IMR-90 (cell line): Measurements from ENCODE around the gene ULK1. TPM values are rescaled to one million over a fixed set of nuclear protein-coding genes. Genes with fewer than 3 reads are reported as not detected.

Experiments used
- ATAC-seq: fragments of 200-7000 bp; cut with Tn5 transposase; 2 replicates; pipeline ENCODE4 v1.9.1; 2020; ENCODE audit warnings: low read depth, mild to moderate bottlenecking, moderate library complexity
- BruUV-seq: library from RNA; stranded (reverse); fragments of 400-500 nt; replicated peaks from 2 replicates; lab custom pipeline; 2021; lab: Mats Ljungman, UMichigan
- CTCF ChIA-PET: fragments of 300-600 bp; formaldehyde crosslinking; extraction: SDS; loops from one replicate; lab custom pipeline; 2021; ENCODE audit warnings: antibody characterized with exemption; lab: Yijun Ruan, JAX
- POLR2A ChIA-PET: fragments of 300-600 bp; sonication (Branson Sonifier 250); formaldehyde crosslinking; loops from one replicate; lab custom pipeline; 2022; ENCODE audit warnings: antibody characterized with exemption; ENCODE audit not compliant: unreplicated experiment; lab: Charles Lee
- DNase-seq: peaks from one replicate; pipeline ENCODE4 v3.0.0; 2013
- H2AFZ ChIP-seq: replicated peaks from 2 replicates; pipeline ENCODE3; 2013; ENCODE audit warnings: low read length, mild to moderate bottlenecking; ENCODE audit not compliant: poor library complexity
- H2AK5ac ChIP-seq: 2 replicates; pipeline ENCODE4 v1.6.1; 2013; ENCODE audit warnings: low read depth, low read length, inconsistent platforms
- H2AK9ac ChIP-seq: replicated peaks from 2 replicates; pipeline ENCODE3; 2013; ENCODE audit warnings: mild to moderate bottlenecking, low read depth, low read length, moderate library complexity; ENCODE audit not compliant: poor library complexity
- H2BK120ac ChIP-seq: 2 replicates; pipeline ENCODE4 v1.6.1; 2013; ENCODE audit warnings: low read depth, low read length, inconsistent platforms
- H2BK15ac ChIP-seq: 3 replicates; pipeline ENCODE4 v1.6.1; 2013; ENCODE audit warnings: low read depth, low read length, inconsistent platforms
- H2BK20ac ChIP-seq: 2 replicates; pipeline ENCODE4 v1.6.1; 2013; ENCODE audit warnings: low read depth, mild to moderate bottlenecking, inconsistent platforms, low read length, moderate library complexity
- H2BK5ac ChIP-seq: 2 replicates; pipeline ENCODE4 v1.6.1; 2013; ENCODE audit warnings: mild to moderate bottlenecking, low read depth, low read length, inconsistent platforms; ENCODE audit not compliant: poor library complexity, severe bottlenecking
- H3K14ac ChIP-seq: replicated peaks from 2 replicates; pipeline ENCODE4 v1.6.1; 2013; ENCODE audit warnings: low read depth, low read length, inconsistent platforms
- H3K18ac ChIP-seq: 2 replicates; pipeline ENCODE4 v1.6.1; 2013; ENCODE audit warnings: low read depth, low read length, control low read depth
- H3K23ac ChIP-seq: 2 replicates; pipeline ENCODE4 v1.6.1; 2013; ENCODE audit warnings: low read depth, low read length, inconsistent platforms
- H3K27ac ChIP-seq: 2 replicates; pipeline ENCODE4 v1.5.1; 2013; ENCODE audit warnings: mild to moderate bottlenecking, control low read depth, low read length; ENCODE audit not compliant: insufficient read depth
- H3K27me3 ChIP-seq: 2 replicates; pipeline ENCODE4 v1.6.1; 2013; ENCODE audit warnings: low read length; ENCODE audit not compliant: control insufficient read depth, insufficient read depth
- H3K36me3 ChIP-seq: 2 replicates; pipeline ENCODE4 v1.6.1; 2013; ENCODE audit warnings: low read length, mixed read lengths; ENCODE audit not compliant: control insufficient read depth, insufficient read depth
- H3K4ac ChIP-seq: 2 replicates; pipeline ENCODE4 v1.6.1; 2013; ENCODE audit warnings: low read depth, low read length, inconsistent platforms
- H3K4me1 ChIP-seq: 2 replicates; pipeline ENCODE4 v1.6.1; 2013; ENCODE audit warnings: low read length, mixed read lengths; ENCODE audit not compliant: control insufficient read depth, insufficient read depth
- H3K4me2 ChIP-seq: 2 replicates; pipeline ENCODE4 v1.6.1; 2013; ENCODE audit warnings: low read depth, mild to moderate bottlenecking, control low read depth, low read length, moderate library complexity
- H3K4me3 ChIP-seq: 2 replicates; pipeline ENCODE4 v1.5.1; 2013; ENCODE audit warnings: low read depth, mild to moderate bottlenecking, control low read depth, low read length, moderate library complexity; ENCODE audit not compliant: insufficient read depth
- H3K56ac ChIP-seq: 2 replicates; pipeline ENCODE4 v1.6.1; 2013; ENCODE audit warnings: low read length, inconsistent platforms; ENCODE audit not compliant: insufficient read depth; ENCODE audit errors: extremely low read depth
- H3K79me1 ChIP-seq, 2 experiments: 2 replicates each; pipeline ENCODE4 v1.6.1; 2013; ENCODE audit warnings: low read length in 2 of 2, inconsistent platforms in 1 of 2, low read depth in 1 of 2
- H3K9ac ChIP-seq: 2 replicates; pipeline ENCODE4 v1.6.1; 2013; ENCODE audit warnings: low read depth, low read length, control low read depth
- H3K9me1 ChIP-seq: 2 replicates; pipeline ENCODE4 v1.6.1; 2013; ENCODE audit warnings: low read length, inconsistent platforms; ENCODE audit not compliant: insufficient read depth
- H3K9me3 ChIP-seq: 2 replicates; pipeline ENCODE4 v1.6.1; 2013; ENCODE audit warnings: low read length; ENCODE audit not compliant: control insufficient read depth, insufficient read depth
- H4K20me1 ChIP-seq: 2 replicates; pipeline ENCODE4 v1.6.1; 2013; ENCODE audit warnings: low read length, inconsistent platforms; ENCODE audit not compliant: insufficient read depth
- H4K5ac ChIP-seq: 2 replicates; pipeline ENCODE4 v1.6.1; 2013; ENCODE audit warnings: mild to moderate bottlenecking, low read depth, low read length, control low read depth
- H4K8ac ChIP-seq, 2 experiments: 2 replicates each; pipeline ENCODE4 v1.6.1; 2013; ENCODE audit warnings: low read depth in 2 of 2, low read length in 2 of 2, control low read depth in 1 of 2, inconsistent platforms in 1 of 2
- H4K91ac ChIP-seq: 2 replicates; pipeline ENCODE4 v1.6.1; 2013; ENCODE audit warnings: low read depth, low read length, inconsistent platforms; ENCODE audit not compliant: insufficient read depth
- BHLHE40 ChIP-seq: fragments of 150-350 bp; IDR thresholded peaks from 2 replicates; pipeline ENCODE4 v1.6.1; 2016; ENCODE audit warnings: mild to moderate bottlenecking, low read depth, low read length
- CEBPB ChIP-seq: IDR thresholded peaks from 2 replicates; pipeline ENCODE4 v1.6.1; 2012; ENCODE audit warnings: low read depth, low read length, improper control_type of control experiment
- FOS ChIP-seq: fragments of 150-350 bp; IDR thresholded peaks from 2 replicates; pipeline ENCODE4 v1.6.1; 2016; ENCODE audit warnings: low read depth, low read length
- MAFK ChIP-seq: IDR thresholded peaks from 2 replicates; pipeline ENCODE4 v1.6.1; 2012; ENCODE audit warnings: low read depth, low read length, improper control_type of control experiment
- MAZ ChIP-seq: IDR thresholded peaks from 2 replicates; pipeline ENCODE4 v1.6.1; 2012; ENCODE audit warnings: low read depth, mild to moderate bottlenecking, low read length, improper control_type of control experiment, moderate library complexity, borderline replicate concordance
- MXI1 ChIP-seq: IDR thresholded peaks from 2 replicates; pipeline ENCODE4 v1.6.1; 2012; ENCODE audit warnings: low read depth, mild to moderate bottlenecking, low read length, moderate library complexity, borderline replicate concordance
- POLR2A ChIP-seq: IDR thresholded peaks from 2 replicates; pipeline ENCODE4 v1.6.1; 2012; ENCODE audit warnings: mild to moderate bottlenecking, low read depth, low read length
- RAD21 ChIP-seq: IDR thresholded peaks from 2 replicates; pipeline ENCODE4 v1.6.1; 2012; ENCODE audit warnings: low read length, improper control_type of control experiment
- RCOR1 ChIP-seq: IDR thresholded peaks from 2 replicates; pipeline ENCODE4 v1.6.1; 2012; ENCODE audit warnings: mild to moderate bottlenecking, low read length, improper control_type of control experiment; ENCODE audit not compliant: insufficient replicate concordance
- RFX5 ChIP-seq: IDR thresholded peaks from 2 replicates; pipeline ENCODE4 v1.8.0; 2012; ENCODE audit warnings: low read depth, mild to moderate bottlenecking, low read length, moderate library complexity
- SMC3 ChIP-seq: fragments of 150-350 bp; IDR thresholded peaks from 2 replicates; pipeline ENCODE4 v1.6.1; 2016; ENCODE audit warnings: low read depth, mild to moderate bottlenecking, antibody characterized with exemption, low read length, moderate library complexity
- WGBS, 2 experiments: methylation state at CpG; one replicate each; pipeline versions ENCODE4 v1.1.5 to v1.1.7; 2013; ENCODE audit warnings: missing lambda C conversion rate in 2 of 2; ENCODE audit not compliant: insufficient read length in 1 of 2; ENCODE audit errors: extremely low coverage in 2 of 2; 5-methylcytosine and 5-hydroxymethylcytosine counted together
- dilution Hi-C: fragments of 300-500 bp; cut with HindIII; formaldehyde crosslinking; loops from one replicate; pipeline ENCODE4 v1.14.3; 2018; ENCODE audit warnings: low sequenced_read_pairs; ENCODE audit not compliant: unreplicated experiment
- in situ Hi-C: fragments of 300-500 bp; cut with MboI; formaldehyde crosslinking; loops from 3 replicates; pipeline ENCODE4 v1.14.3; 2019; ENCODE audit warnings: low sequenced_read_pairs, inconsistent platforms, mixed read lengths
- intact Hi-C: fragments of 100-400 bp; cut with micrococcal nuclease; formaldehyde crosslinking; loops from 2 replicates; pipeline ENCODE4 v1.10.0; 2022
- polyA plus RNA-seq, 3 experiments: library from polyadenylated mRNA; depleted of rRNA; stranded (reverse); fragments of >200 nt; gene quantifications; 2 replicates each; pipeline ENCODE4 v1.2.3, GENCODE V29; 2012; ENCODE audit warnings: low replicate concordance in 1 of 3
- total RNA-seq: library from RNA; depleted of rRNA; stranded (reverse); fragments of >200 nt; gene quantifications from 2 replicates; pipeline ENCODE4 v1.2.3, GENCODE V29; 2012

Gene ULK1
- total and polyA plus RNA-seq, 2 of the 4 experiments (the other 2 are of a cell fraction), result 1.8 to 19.2 TPM

DNA sequence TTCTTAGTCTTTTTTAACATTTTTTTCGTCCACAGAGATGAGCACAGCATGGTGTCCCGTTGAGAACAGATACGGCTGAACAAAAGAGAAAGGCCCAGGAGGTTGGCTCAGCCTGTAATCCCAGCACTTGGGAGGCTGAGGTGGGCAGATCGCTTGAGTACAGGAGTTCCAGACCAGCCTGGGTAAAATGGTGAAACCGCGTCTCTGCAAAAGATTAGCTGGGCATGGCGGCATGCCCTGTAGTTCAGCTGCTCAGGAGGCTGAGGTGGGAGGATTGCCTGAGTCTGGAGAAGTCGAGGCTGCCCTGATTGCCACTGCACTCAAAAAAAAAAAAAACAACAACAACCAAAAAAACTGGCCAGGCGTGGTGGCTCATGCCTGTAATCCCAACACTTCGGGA is 49.5 kb downstream of the ULK1 start:
- BruUV-seq, result no TSS peak
- Histone ChIP-seq H2AFZ (no peak overlapping the region), H3K23ac (no peak overlapping the region), H2BK5ac (no peak overlapping the region), H3K27me3 (no peaks in the 10 kb centered on the region), H3K9ac (no peak overlapping the region), H3K79me1 (peaks cover 0 to 7% of the 10 kb centered on the region in 2 experiments; a peak in 1 of 4 replicates), H3K14ac (no peak overlapping the region), H4K91ac (no peak overlapping the region), H4K8ac (no peak overlapping the region), H3K36me3 (peaks cover 34% of the 10 kb centered on the region), H3K4ac (no peak overlapping the region), H4K20me1 (no peaks in the 10 kb centered on the region), H3K9me1 (peaks cover 4% of the 10 kb centered on the region; the same call in 1 of the 2 replicates), H2BK120ac (no peak overlapping the region), H3K27ac (no peak overlapping the region), H3K18ac (no peak overlapping the region), H2AK5ac (no peak overlapping the region), H3K4me2 (no peak overlapping the region), H3K56ac (no peak overlapping the region), H2BK15ac (no peak overlapping the region), H3K4me1 (no peaks in the 10 kb centered on the region), H2AK9ac (no peak overlapping the region), H3K4me3 (no peak overlapping the region), H4K5ac (no peak overlapping the region), H2BK20ac (no peak overlapping the region), H3K9me3 (no peaks in the 10 kb centered on the region)
- intact Hi-C loops (no loop called here), dilution Hi-C loops (no loop called here), in situ Hi-C loops (no loop called here)
- DNase-seq, result no peak
- no peak for ATAC-seq
- TF ChIP-seq MXI1 (no peak), RCOR1 (no peak), MAZ (no peak), BHLHE40 (no peak), POLR2A (no peak), FOS (no peak), RFX5 (no peak), RAD21 (no peak), MAFK (no peak), SMC3 (no peak), CEBPB (no peak)
- 95% methylated on average over 3 of the region's 10 CpGs; no CpG with 5 or more reads in 1 of the 2 experiments for WGBS, 2 experiments
- POLR2A ChIA-PET, result no interaction called here
- CTCF ChIA-PET, result no interaction called here
